Activated T-cell treated with anti-CD3 and anti-CD28 coated beads for 1 hour (primary cell): ENCODE measurements around the gene PCA3.

Experiments used
- DNase-seq: peaks from one replicate; pipeline ENCODE4 v3.0.0-alpha.2; 2020; ENCODE audit warnings: low read depth

The PCA3 gene

GRCh38 chr9:76827296-76828080 lies 63.2 kb downstream of the PCA3 start:
- no peak for DNase-seq

DNA sequence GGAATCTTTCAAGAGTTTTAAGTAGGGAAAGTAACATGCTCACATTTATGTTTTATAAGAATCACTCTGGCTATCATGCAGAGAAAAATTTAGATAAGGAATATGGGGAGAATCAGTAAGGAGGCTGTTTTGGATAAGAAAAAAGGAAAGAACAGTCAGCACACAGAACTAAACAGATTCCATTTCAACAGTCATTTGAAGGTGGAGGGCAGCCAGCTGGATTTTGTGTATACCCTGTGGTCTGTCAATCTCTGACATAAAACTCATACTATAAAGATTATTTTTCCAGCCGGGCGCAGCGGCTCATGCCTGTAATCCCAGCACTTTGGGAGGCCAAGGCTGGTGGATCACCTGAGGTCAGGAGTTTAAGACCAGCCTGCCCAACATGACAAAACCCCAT lies 64.2 kb downstream of the PCA3 start:
- no peak for DNase-seq

GRCh38 chr9:76835571-76836283 lies 71.5 kb downstream of the PCA3 start:
- no peak for DNase-seq
